GM23248 (cell line): Measurements from ENCODE around the gene SND1. TPM values are rescaled to one million over a fixed set of nuclear protein-coding genes. Genes with fewer than 3 reads are reported as not detected.

ENCODE experiments used
- DNase-seq: peaks from one replicate; pipeline ENCODE4 v3.0.0-alpha.2; 2015
- H2AFZ ChIP-seq: fragments of 200-600 bp; sonication (generic); 2 replicates; pipeline ENCODE4 v1.6.1; 2016; ENCODE audit warnings: antibody characterized with exemption
- H3F3A ChIP-seq: fragments of 200-600 bp; sonication (generic); 2 replicates; pipeline ENCODE4 v1.6.1; 2016; ENCODE audit warnings: mild to moderate bottlenecking, antibody characterized with exemption, mixed run types; ENCODE audit not compliant: insufficient read depth
- H3K27ac ChIP-seq: fragments of 200-600 bp; sonication (generic); 2 replicates; pipeline ENCODE4 v1.5.1; 2016; ENCODE audit warnings: mild to moderate bottlenecking
- H3K27me3 ChIP-seq: fragments of 200-600 bp; sonication (generic); replicated peaks from 2 replicates; pipeline ENCODE4 v1.6.1; 2016; ENCODE audit warnings: mild to moderate bottlenecking; ENCODE audit not compliant: insufficient read depth
- H3K36me3 ChIP-seq: fragments of 200-600 bp; sonication (generic); 2 replicates; pipeline ENCODE4 v1.6.1; 2016; ENCODE audit warnings: low read depth, mild to moderate bottlenecking
- H3K4me1 ChIP-seq: fragments of 200-600 bp; sonication (generic); 2 replicates; pipeline ENCODE4 v1.6.1; 2016; ENCODE audit warnings: mild to moderate bottlenecking; ENCODE audit not compliant: insufficient read depth
- H3K4me2 ChIP-seq: fragments of 200-600 bp; sonication (generic); one replicate; pipeline ENCODE4 v1.6.1; 2016; ENCODE audit warnings: mild to moderate bottlenecking; ENCODE audit not compliant: unreplicated experiment
- H3K4me3 ChIP-seq: fragments of 200-600 bp; sonication (generic); 2 replicates; pipeline ENCODE4 v1.5.1; 2016; ENCODE audit warnings: mild to moderate bottlenecking
- H3K79me2 ChIP-seq: fragments of 200-600 bp; sonication (generic); 2 replicates; pipeline ENCODE4 v1.6.1; 2016; ENCODE audit warnings: mild to moderate bottlenecking; ENCODE audit not compliant: insufficient read depth
- H3K9ac ChIP-seq: fragments of 200-600 bp; sonication (generic); 2 replicates; pipeline ENCODE4 v1.6.1; 2016; ENCODE audit warnings: mild to moderate bottlenecking
- H3K9me2 ChIP-seq: fragments of 200-600 bp; sonication (generic); 2 replicates; pipeline ENCODE4 v1.6.1; 2016; ENCODE audit warnings: mixed run types, mild to moderate bottlenecking, moderate library complexity; ENCODE audit not compliant: insufficient read depth
- H3K9me3 ChIP-seq: fragments of 200-600 bp; sonication (generic); one replicate; pipeline ENCODE4 v1.6.1; 2017; ENCODE audit warnings: low read depth
- H4K20me1 ChIP-seq: fragments of 200-600 bp; sonication (generic); 2 replicates; pipeline ENCODE4 v1.6.0; 2016; ENCODE audit not compliant: insufficient read depth
- EZH2 ChIP-seq: fragments of 200-600 bp; sonication (generic); IDR thresholded peaks from 2 replicates; pipeline ENCODE4 v1.6.1; 2018; ENCODE audit warnings: antibody characterized with exemption, mild to moderate bottlenecking; ENCODE audit not compliant: insufficient read depth, poor library complexity, severe bottlenecking
- EZH2phosphoT487 ChIP-seq: fragments of 200-600 bp; sonication (generic); IDR thresholded peaks from 2 replicates; pipeline ENCODE4 v1.6.1; 2018; ENCODE audit warnings: antibody characterized with exemption, moderate library complexity, mild to moderate bottlenecking, low read depth; ENCODE audit not compliant: insufficient read depth
- WGBS, 2 experiments: methylation state at CpG; one replicate each; pipeline ENCODE4 v1.1.6; 2015 to 2017; ENCODE audit warnings: low lambda C conversion rate in 2 of 2, low coverage in 1 of 2; ENCODE audit errors: missing lambda C conversion rate in 2 of 2; 5-methylcytosine and 5-hydroxymethylcytosine counted together
- in situ Hi-C: fragments of 300-500 bp; cut with MboI; formaldehyde crosslinking; loops from 2 replicates; pipeline ENCODE4 v1.15.0; 2020
- polyA plus RNA-seq: library from polyadenylated mRNA; unstranded; fragments of >200 nt; fragmentation: Nextera tagmentation; extraction: Ambion mirVana; gene quantifications from 2 replicates; pipeline ENCODE4 v1.2.1, GENCODE V29; 2016
- total RNA-seq: library from RNA; depleted of rRNA; stranded (reverse); fragments of >200 nt; shearing (Covaris generic); gene quantifications from 2 replicates; pipeline ENCODE4 v1.2.3, GENCODE V29; 2014

Gene SND1
- total and polyA plus RNA-seq, 2 experiments from 2014 or later = 128 to 184 TPM

DNA sequence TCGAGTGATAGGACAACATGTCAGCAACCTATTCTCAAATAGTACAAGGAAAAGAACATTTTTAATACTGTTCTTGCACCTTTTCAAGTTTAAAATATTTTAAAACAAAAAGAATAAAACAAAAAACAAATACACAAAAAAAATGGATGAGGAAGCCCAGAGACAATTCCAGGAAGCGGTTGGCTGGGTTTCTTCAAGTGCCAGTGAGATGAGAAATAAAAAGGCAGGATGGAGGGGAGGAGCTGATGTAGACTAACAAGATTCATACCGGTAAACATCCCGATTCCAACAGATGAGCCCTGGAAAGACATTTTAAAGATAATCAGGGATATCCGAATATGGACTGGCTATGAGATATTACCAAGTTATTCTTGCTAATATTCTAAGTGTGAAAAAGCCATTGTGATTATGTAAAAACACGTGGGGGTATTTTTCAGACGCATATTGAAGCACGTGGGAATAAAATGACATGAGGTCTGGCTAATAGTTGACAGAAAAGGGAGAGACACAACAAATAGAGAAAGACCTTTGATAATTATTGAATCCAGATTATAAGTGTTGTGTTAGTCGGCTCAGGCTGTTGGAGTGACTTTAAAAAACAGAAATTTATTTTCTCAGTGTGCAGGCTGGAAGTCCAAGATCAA is 480.6 kb downstream of the SND1 start:
- no peaks in the 10 kb centered on the region for H4K20me1 ChIP-seq
- H3K4me3 ChIP-seq = no peak overlapping the region
- no peak overlapping the region for H3K9ac ChIP-seq
- no peaks in the 10 kb centered on the region for H3K79me2 ChIP-seq
- no peaks in the 10 kb centered on the region for H3F3A ChIP-seq
- TF ChIP-seq EZH2 (no peak), EZH2phosphoT487 (no peak)
- no peak for DNase-seq
- H3K9me2 ChIP-seq = no peaks in the 10 kb centered on the region
- whole genome bisulfite sequencing, 2 experiments = 33 to 37% methylated on average over 9 of the region's 9 CpGs
- in situ Hi-C loops = loop anchor here (10.0 kb wide), 1 partner anchor 72 kb away; no protein-coding TSS in a partner anchor
- peaks cover 77% of the 10 kb centered on the region for H3K27me3 ChIP-seq
- H3K4me2 ChIP-seq = no peak overlapping the region
- H3K27ac ChIP-seq = no peak overlapping the region
- no peaks in the 10 kb centered on the region for H3K9me3 ChIP-seq
- H3K4me1 ChIP-seq = 0 out of 2 replicates have a peak, but pooled peaks cover 3% of the 10 kb centered on the region
- H2AFZ ChIP-seq = no peak overlapping the region
- no peaks in the 10 kb centered on the region for H3K36me3 ChIP-seq

DNA sequence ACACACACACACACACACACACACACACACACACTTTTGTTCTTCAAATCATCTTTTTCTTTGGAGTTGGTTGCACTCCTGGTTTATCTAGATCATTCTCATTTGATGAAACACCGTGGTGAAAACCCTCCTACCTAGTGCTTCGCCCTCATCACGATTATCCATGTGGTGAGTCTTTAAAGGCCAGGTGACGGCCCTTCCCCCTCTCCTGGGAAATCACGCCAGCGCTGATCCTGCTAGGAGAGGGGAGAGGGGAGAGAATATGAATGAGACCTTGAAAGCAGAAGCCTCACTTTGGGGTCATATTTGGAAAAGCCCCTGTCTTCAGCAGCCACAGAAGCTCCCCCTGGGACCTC is 483.1 kb downstream of the SND1 start:
- 1 to 2% methylated on average over 6 of the region's 6 CpGs for WGBS, 2 experiments
- H2AFZ ChIP-seq = peak overlapping the region; percentile 82
- H3K36me3 ChIP-seq = no peaks in the 10 kb centered on the region
- no peaks in the 10 kb centered on the region for H3K79me2 ChIP-seq
- H4K20me1 ChIP-seq = no peaks in the 10 kb centered on the region
- TF ChIP-seq EZH2 = no peak
- no peak for TF ChIP-seq EZH2phosphoT487
- peak overlapping the region; percentile 54; the same call in 1 of the 2 replicates for H3K9ac ChIP-seq
- H3K4me2 ChIP-seq = peak overlapping the region; percentile 90
- no peaks in the 10 kb centered on the region for H3K9me2 ChIP-seq
- no peaks in the 10 kb centered on the region for H3K9me3 ChIP-seq
- H3K27ac ChIP-seq = no peak overlapping the region
- no peak for DNase-seq
- 0 out of 2 replicates have a peak, but pooled peaks cover 3% of the 10 kb centered on the region for H3K4me1 ChIP-seq
- H3K27me3 ChIP-seq = peaks cover 77% of the 10 kb centered on the region
- in situ Hi-C loops = loop anchor here (10.0 kb wide), 1 partner anchor 70 kb away; no protein-coding TSS in a partner anchor
- H3K4me3 ChIP-seq = peak overlapping the region; percentile 72
- no peaks in the 10 kb centered on the region for H3F3A ChIP-seq

DNA sequence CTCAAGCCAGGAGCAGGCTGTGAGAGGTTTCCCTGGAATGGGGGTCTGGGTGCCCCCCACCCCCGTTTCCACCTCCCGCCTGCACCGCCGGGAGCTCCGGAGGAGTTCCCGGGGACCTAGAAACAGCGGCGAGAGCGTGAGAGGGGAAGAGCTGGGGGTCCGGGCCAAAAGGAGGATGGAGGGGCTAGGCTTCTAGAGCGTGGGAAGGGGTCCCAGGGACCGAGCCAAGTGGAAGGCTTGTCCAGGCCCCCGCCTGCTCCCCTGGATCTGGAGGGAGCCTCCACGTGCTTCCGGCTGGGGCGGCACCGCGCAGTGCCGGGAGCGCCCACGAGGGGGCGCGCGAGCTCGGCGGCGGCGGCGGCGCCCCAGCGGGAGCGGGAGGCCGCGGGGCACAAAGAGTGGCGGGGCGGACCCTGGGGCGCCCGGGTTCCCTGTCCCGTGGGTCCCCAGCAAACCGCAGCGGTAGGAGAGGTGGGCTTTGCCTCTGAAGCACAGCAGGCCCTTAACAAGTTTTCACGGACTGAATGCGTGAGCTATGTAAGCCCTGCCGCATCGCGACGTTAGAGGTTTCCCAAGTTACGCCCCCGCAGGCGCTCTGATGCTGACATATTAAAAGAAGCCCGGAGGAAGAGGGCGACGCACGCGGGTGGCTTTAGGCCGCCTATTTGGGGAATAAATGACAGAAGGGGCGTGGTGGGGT is 483.7 kb downstream of the SND1 start:
- WGBS, 2 experiments = 0 to 1% methylated on average over 34 to 37 of the region's 57 CpGs
- Histone ChIP-seq H3K9me3 (no peaks in the 10 kb centered on the region), H3K9ac (peak overlapping the region; percentile 54), H3K9me2 (no peaks in the 10 kb centered on the region), H3K79me2 (no peaks in the 10 kb centered on the region), H3K4me3 (peak overlapping the region; percentile 72), H3F3A (no peaks in the 10 kb centered on the region), H3K4me2 (peak overlapping the region; percentile 90), H3K27ac (no peak overlapping the region), H4K20me1 (no peaks in the 10 kb centered on the region), H3K27me3 (peaks cover 76% of the 10 kb centered on the region), H3K36me3 (no peaks in the 10 kb centered on the region), H2AFZ (peak overlapping the region; percentile 82), H3K4me1 (0 out of 2 replicates have a peak, but pooled peaks cover 3% of the 10 kb centered on the region)
- TF ChIP-seq EZH2 (no peak), EZH2phosphoT487 (no peak)
- in situ Hi-C loops = loop anchor here (10.0 kb wide), 1 partner anchor 69 kb away; no protein-coding TSS in a partner anchor
- peak; percentile 92 for DNase-seq

DNA sequence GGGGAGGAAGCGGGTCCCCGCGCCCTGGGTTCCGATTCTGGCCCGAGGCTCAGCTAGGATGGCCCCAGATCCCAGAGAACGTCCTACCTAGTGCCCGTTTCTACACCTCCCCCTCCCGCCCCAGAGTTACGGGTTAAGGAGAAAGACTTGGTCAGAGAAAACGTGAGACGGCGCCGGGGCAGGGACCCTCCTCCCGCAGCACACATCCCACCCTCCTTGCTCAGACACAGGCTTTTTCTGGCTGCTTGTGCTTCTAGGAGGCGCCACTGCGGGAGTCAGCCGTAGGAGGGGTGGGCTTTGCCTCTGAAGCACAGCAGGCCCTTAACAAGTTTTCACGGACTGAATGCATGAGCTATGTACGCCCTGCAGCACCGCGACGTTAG is 484.2 kb downstream of the SND1 start:
- Histone ChIP-seq H3F3A (no peaks in the 10 kb centered on the region), H3K36me3 (no peaks in the 10 kb centered on the region), H3K27me3 (peaks cover 74% of the 10 kb centered on the region), H3K4me2 (peak overlapping the region; percentile 90), H3K4me1 (0 out of 2 replicates have a peak, but pooled peaks cover 3% of the 10 kb centered on the region), H3K27ac (no peak overlapping the region), H4K20me1 (no peaks in the 10 kb centered on the region), H3K79me2 (no peaks in the 10 kb centered on the region), H3K4me3 (peak overlapping the region; percentile 72), H3K9ac (peak overlapping the region; percentile 54), H2AFZ (peak overlapping the region; percentile 82), H3K9me2 (no peaks in the 10 kb centered on the region), H3K9me3 (no peaks in the 10 kb centered on the region)
- 1% methylated on average over 19 to 22 of the region's 22 CpGs for WGBS, 2 experiments
- TF ChIP-seq EZH2 (no peak), EZH2phosphoT487 (no peak)
- in situ Hi-C loops = loop anchor here (10.0 kb wide), 1 partner anchor 69 kb away; no protein-coding TSS in a partner anchor
- DNase-seq = no peak
